PC-9 (cell line): ENCODE results near the gene RPS6KA5.

Source experiments
- CTCF ChIP-seq: fragments of 200-600 bp; sonication (generic); conservative IDR thresholded peaks from 2 replicates; pipeline ENCODE4 v1.6.1; 2017; ENCODE audit warnings: mixed run types, antibody characterized with exemption, mild to moderate bottlenecking, moderate library complexity
- EZH2 ChIP-seq: fragments of 200-600 bp; sonication (generic); IDR thresholded peaks from 2 replicates; pipeline ENCODE4 v1.8.0; 2017; ENCODE audit warnings: antibody characterized with exemption, low read depth

- TF ChIP-seq CTCF (no peak), EZH2 (no peak)
These were observed 40.8 kb downstream of the RPS6KA5 start for GRCh38 chr14:91019673-91020072.
